CD4-positive, alpha-beta T cell (primary cell): ENCODE results near the gene B4GALT1. TPM values are rescaled to one million over a fixed set of nuclear protein-coding genes. Genes with fewer than 3 reads are reported as not detected.

Experiments
- ATAC-seq: fragments of 200-7000 bp; cut with Tn5 transposase; one replicate; pipeline ENCODE4 v1.10.0; 2022; ENCODE audit warnings: mild to moderate bottlenecking; ENCODE audit not compliant: poor library complexity
- CTCF ChIA-PET: fragments of 350-600 bp; sonication (Branson Sonifier 250); formaldehyde crosslinking; loops from one replicate; lab custom pipeline; 2021; ENCODE audit warnings: antibody characterized with exemption, inconsistent platforms; lab: Charles Lee
- POLR2A ChIA-PET: fragments of 350-600 bp; sonication (Branson Sonifier 250); formaldehyde crosslinking; loops from one replicate; lab custom pipeline; 2021; ENCODE audit warnings: antibody characterized with exemption, inconsistent platforms; lab: Charles Lee
- DNase-seq, 14 experiments: peaks; one replicate each; pipeline ENCODE4 v3.0.0-alpha.2; 2013 to 2020; ENCODE audit warnings: mixed read lengths in 2 of 14
- H3K27ac ChIP-seq, 2 donors: one replicate each; pipeline versions ENCODE4 v1.5.1 to v1.7.0; 2013; ENCODE audit warnings: low read length in 2 of 2, low read depth in 1 of 2, mild to moderate bottlenecking in 1 of 2
- H3K27me3 ChIP-seq, 2 experiments: 1 replicate in 1 of 2; 2 replicates in 1 of 2; pipeline versions ENCODE4 v1.6.1 to v1.7.0; 2013; ENCODE audit warnings: low read length in 2 of 2, control low read depth in 1 of 2, mild to moderate bottlenecking in 1 of 2, moderate library complexity in 1 of 2; ENCODE audit not compliant: insufficient read depth in 2 of 2, control insufficient read depth in 1 of 2
- H3K36me3 ChIP-seq: one replicate; pipeline ENCODE4 v1.6.1; 2013; ENCODE audit warnings: low read length, control low read depth; ENCODE audit not compliant: insufficient read depth
- H3K4me1 ChIP-seq: one replicate; pipeline ENCODE4 v1.6.1; 2013; ENCODE audit warnings: low read length, control low read depth; ENCODE audit not compliant: insufficient read depth
- H3K4me3 ChIP-seq: one replicate; pipeline ENCODE4 v1.5.1; 2013; ENCODE audit warnings: mild to moderate bottlenecking, low read length, moderate library complexity
- H3K9me3 ChIP-seq, 2 experiments: 1 replicate in 1 of 2; 2 replicates in 1 of 2; pipeline versions ENCODE4 v1.6.1 to v1.7.0; 2013; ENCODE audit warnings: low read length in 2 of 2, mild to moderate bottlenecking in 2 of 2, control low read depth in 1 of 2, moderate library complexity in 1 of 2; ENCODE audit not compliant: control insufficient read depth in 1 of 2, insufficient read depth in 1 of 2
- H3K27ac Mint-ChIP-seq: one replicate; pipeline ENCODE4 v1.8.0; 2020; ENCODE audit warnings: mixed read lengths
- H3K27me3 Mint-ChIP-seq: one replicate; pipeline ENCODE4 v1.8.0; 2021; ENCODE audit warnings: mixed read lengths
- H3K36me3 Mint-ChIP-seq: one replicate; pipeline ENCODE4 v1.8.0; 2021; ENCODE audit warnings: low read depth, mixed read lengths
- H3K4me1 Mint-ChIP-seq: one replicate; pipeline ENCODE4 v1.8.0; 2021; ENCODE audit warnings: low read depth, mixed read lengths
- H3K4me3 Mint-ChIP-seq: one replicate; pipeline ENCODE4 v1.8.0; 2020; ENCODE audit warnings: mild to moderate bottlenecking, mixed read lengths
- H3K9me3 Mint-ChIP-seq: one replicate; pipeline ENCODE4 v1.8.0; 2020; ENCODE audit warnings: mixed read lengths
- intact Hi-C, 2 experiments: fragments of 100-400 bp; cut with DNase I in 1 of 2; cut with micrococcal nuclease in 1 of 2; formaldehyde crosslinking; loops; one replicate each; pipeline versions ENCODE4 v1.15.1 to v1.9.0; 2023 to 2025; cut with DNase I, micrococcal nuclease
- total RNA-seq, 174 experiments: library from RNA in 2 of 174; stranded (reverse) in 2 of 174; gene quantifications; one replicate each; pipeline ENCODE4 v1.2.3 and lab custom pipeline; 2021 to 2026
- TF ChIP-seq, protein P1 (sequence below): fragments of 200-600 bp; IDR thresholded peaks from one replicate; pipeline ENCODE4 v1.8.0; 2022; ENCODE audit warnings: antibody characterized with exemption, mild to moderate bottlenecking

Gene B4GALT1
- total RNA-seq, 2 experiments from 2014 or later: 74.7 to 77.0 TPM

DNA sequence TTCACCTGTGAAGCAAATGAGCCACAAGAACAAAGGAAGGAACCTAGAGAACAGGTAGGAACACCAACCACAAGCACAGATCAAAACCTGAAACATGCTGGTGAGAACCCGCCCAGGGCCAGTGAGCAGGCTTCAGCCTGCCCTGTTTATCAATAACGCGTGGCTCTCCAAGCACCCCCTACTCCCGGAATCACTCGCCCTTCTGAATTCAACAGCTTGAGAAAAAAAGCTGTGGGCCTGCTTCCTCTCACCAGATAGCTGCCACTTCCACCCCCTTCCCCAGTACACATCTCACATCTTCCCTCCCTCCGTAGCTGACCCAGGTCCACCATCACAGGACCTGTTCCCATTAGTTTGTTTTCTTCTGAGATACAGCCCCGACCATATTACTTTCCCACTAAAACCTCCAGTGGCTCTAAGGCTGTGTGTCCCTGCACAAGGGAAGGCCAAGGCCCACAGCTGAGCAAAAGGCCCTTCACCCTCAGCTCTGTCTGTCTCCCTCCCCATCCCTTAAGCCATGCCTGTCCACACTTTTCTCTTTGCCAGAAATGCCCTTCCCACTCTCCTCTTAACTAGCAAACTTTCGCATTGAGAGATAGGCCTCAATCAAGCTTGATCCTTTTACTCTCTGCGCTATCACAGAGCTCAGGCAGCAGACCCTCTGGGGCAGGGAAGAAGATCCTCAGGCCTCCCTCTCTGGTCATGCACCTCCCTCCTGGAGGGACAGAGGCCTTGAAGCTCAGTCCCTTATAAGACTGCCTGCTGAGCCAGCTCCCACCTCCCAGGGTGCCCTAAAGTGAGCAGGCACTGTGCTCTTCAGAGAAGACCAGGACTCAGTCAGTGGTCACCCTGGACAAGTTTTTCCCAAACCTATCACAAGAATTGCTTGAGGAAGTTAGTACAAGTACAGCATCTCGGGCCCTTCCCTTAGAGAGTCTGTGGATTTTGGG lies 30.1 kb downstream of the B4GALT1 start:
- no peaks in the 10 kb centered on the region for H3K27me3 Mint-ChIP-seq
- no peak for ATAC-seq
- peak in 1 of 14 experiments; percentile 36 for DNase-seq
- intact Hi-C loops: no loop called here
- CTCF ChIA-PET: no interaction called here
- H3K36me3 Mint-ChIP-seq: peaks cover 41% of the 10 kb centered on the region
- H3K4me1 Mint-ChIP-seq: peaks cover 58% of the 10 kb centered on the region
- H3K9me3 Mint-ChIP-seq: no peaks in the 10 kb centered on the region
- H3K4me3 ChIP-seq: peak overlapping the region; percentile 10
- H3K4me3 Mint-ChIP-seq: peak overlapping the region; percentile 52
- peaks cover 32% of the 10 kb centered on the region for H3K36me3 ChIP-seq
- no peaks in the 10 kb centered on the region for H3K27me3 ChIP-seq
- POLR2A ChIA-PET: interaction anchor here (0.6 to 1.1 kb wide), 3 partner anchors 10 to 30 kb away, joined by 3 to 4 read pairs (median 4); partner anchors contain the start of gene B4GALT1
- TF ChIP-seq, protein P1, sequence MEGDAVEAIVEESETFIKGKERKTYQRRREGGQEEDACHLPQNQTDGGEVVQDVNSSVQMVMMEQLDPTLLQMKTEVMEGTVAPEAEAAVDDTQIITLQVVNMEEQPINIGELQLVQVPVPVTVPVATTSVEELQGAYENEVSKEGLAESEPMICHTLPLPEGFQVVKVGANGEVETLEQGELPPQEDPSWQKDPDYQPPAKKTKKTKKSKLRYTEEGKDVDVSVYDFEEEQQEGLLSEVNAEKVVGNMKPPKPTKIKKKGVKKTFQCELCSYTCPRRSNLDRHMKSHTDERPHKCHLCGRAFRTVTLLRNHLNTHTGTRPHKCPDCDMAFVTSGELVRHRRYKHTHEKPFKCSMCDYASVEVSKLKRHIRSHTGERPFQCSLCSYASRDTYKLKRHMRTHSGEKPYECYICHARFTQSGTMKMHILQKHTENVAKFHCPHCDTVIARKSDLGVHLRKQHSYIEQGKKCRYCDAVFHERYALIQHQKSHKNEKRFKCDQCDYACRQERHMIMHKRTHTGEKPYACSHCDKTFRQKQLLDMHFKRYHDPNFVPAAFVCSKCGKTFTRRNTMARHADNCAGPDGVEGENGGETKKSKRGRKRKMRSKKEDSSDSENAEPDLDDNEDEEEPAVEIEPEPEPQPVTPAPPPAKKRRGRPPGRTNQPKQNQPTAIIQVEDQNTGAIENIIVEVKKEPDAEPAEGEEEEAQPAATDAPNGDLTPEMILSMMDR: no peak
- H3K9me3 ChIP-seq: no peaks in the 10 kb centered on the region
- H3K27ac Mint-ChIP-seq: peak overlapping the region; percentile 57
- peaks cover 68% of the 10 kb centered on the region for H3K4me1 ChIP-seq
- peak overlapping the region; percentile 43 to 63 for H3K27ac ChIP-seq

- no peaks in the 10 kb centered on the region for H3K27me3 ChIP-seq
- peaks cover 58% of the 10 kb centered on the region for H3K4me1 Mint-ChIP-seq
- no peaks in the 10 kb centered on the region for H3K9me3 ChIP-seq
- peaks cover 46% of the 10 kb centered on the region for H3K36me3 ChIP-seq
- POLR2A ChIA-PET: no interaction called here
- H3K36me3 Mint-ChIP-seq: peaks cover 54% of the 10 kb centered on the region
- peak in 2 of 14 experiments; percentile 26 to 52 for DNase-seq
- no peaks in the 10 kb centered on the region for H3K27me3 Mint-ChIP-seq
- H3K4me3 Mint-ChIP-seq: peak overlapping the region; percentile 1
- CTCF ChIA-PET: no interaction called here
- intact Hi-C loops: no loop called here
- peaks cover 62% of the 10 kb centered on the region for H3K4me1 ChIP-seq
- no peak overlapping the region for H3K4me3 ChIP-seq
- peak overlapping the region; percentile 57 for H3K27ac Mint-ChIP-seq
- no peak for ATAC-seq
- no peak overlapping the region for H3K27ac ChIP-seq
- TF ChIP-seq, protein P1: no peak
- H3K9me3 Mint-ChIP-seq: no peaks in the 10 kb centered on the region
Observed at GRCh38 chr9:33135470-33135958, 31.6 kb downstream of the B4GALT1 start.

DNA sequence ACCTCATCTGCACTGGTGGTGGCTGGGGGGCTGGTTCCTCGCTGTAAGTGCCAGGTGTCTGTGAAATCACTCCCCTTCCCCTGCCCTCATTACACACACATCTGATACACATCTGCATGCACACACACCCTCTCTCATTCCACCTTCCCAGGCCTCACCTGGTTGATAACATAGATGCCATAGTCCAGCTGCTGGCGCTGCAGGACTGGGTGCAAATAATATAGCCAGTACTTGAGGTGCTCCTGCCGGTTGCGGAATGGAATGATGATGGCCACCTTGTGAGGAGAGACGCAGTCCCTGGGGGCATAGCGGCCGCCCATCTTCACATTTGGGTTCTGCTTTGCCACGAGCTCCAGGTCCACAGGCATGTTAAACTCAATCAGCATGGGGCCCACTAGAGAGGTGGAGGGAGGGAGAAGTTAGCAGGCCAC lies 32.1 kb downstream of the B4GALT1 start:
- CTCF ChIA-PET: no interaction called here
- POLR2A ChIA-PET: no interaction called here
- Histone ChIP-seq H3K27ac (no peak overlapping the region), H3K4me1 (peaks cover 59% of the 10 kb centered on the region), H3K36me3 (peaks cover 50% of the 10 kb centered on the region), H3K27me3 (no peaks in the 10 kb centered on the region), H3K9me3 (no peaks in the 10 kb centered on the region), H3K4me3 (no peak overlapping the region)
- TF ChIP-seq, protein P1: no peak
- H3K36me3 Mint-ChIP-seq: peaks cover 59% of the 10 kb centered on the region
- intact Hi-C loops: no loop called here
- H3K27ac Mint-ChIP-seq: no peak overlapping the region
- H3K4me1 Mint-ChIP-seq: peaks cover 57% of the 10 kb centered on the region
- H3K4me3 Mint-ChIP-seq: no peak overlapping the region
- H3K9me3 Mint-ChIP-seq: no peaks in the 10 kb centered on the region
- no peaks in the 10 kb centered on the region for H3K27me3 Mint-ChIP-seq
- no peak for DNase-seq
- ATAC-seq: no peak
